Ascending aorta (tissue), 2 donors: Measurements from ENCODE around the gene TNNI3K. TPM values are rescaled to one million over a fixed set of nuclear protein-coding genes. Genes with fewer than 3 reads are reported as not detected.

Experiments
- DNase-seq, 2 donors: peaks; one replicate each; pipeline ENCODE4 v3.0.0-alpha.2; 2019; ENCODE audit warnings: low spot score in 2 of 2
- H3K27ac ChIP-seq, 2 donors: fragments of 200-600 bp; sonication (generic); one replicate each; pipeline ENCODE4 v1.5.1; 2016 to 2017; ENCODE audit warnings: mild to moderate bottlenecking in 1 of 2
- H3K27me3 ChIP-seq: fragments of 200-600 bp; sonication (generic); one replicate; pipeline ENCODE4 v1.5.1; 2017
- H3K36me3 ChIP-seq, 2 donors: fragments of 200-600 bp; sonication (generic); one replicate each; pipeline ENCODE4 v1.5.1; 2016
- H3K4me1 ChIP-seq, 2 donors: fragments of 200-600 bp; sonication (generic); one replicate each; pipeline ENCODE4 v1.5.1; 2016 to 2017; ENCODE audit warnings: mild to moderate bottlenecking in 1 of 2
- H3K4me3 ChIP-seq, 2 donors: fragments of 200-600 bp; sonication (generic); one replicate each; pipeline ENCODE4 v1.5.1; 2016 to 2017; ENCODE audit warnings: mild to moderate bottlenecking in 1 of 2
- H3K9me3 ChIP-seq, 2 donors: fragments of 200-600 bp; sonication (generic); one replicate each; pipeline ENCODE4 v1.5.1; 2016
- intact Hi-C: fragments of 100-400 bp; cut with DNase I; formaldehyde crosslinking; loops from one replicate; pipeline ENCODE4 v1.15.1; 2023
- total RNA-seq: library from RNA; depleted of rRNA; stranded (reverse); fragments of >200 nt; gene quantifications from one replicate; pipeline ENCODE4 v1.1.0, GENCODE V29; 2016
- TF ChIP-seq, protein P1 (sequence below), 3 experiments: fragments of 200-600 bp in 2 of 3; fragments of 450-650 bp in 1 of 3; sonication (generic) in 2 of 3; IDR thresholded peaks; one replicate each; pipeline ENCODE4 v1.5.1; 2016 to 2019; ENCODE audit warnings: antibody characterized with exemption in 3 of 3, mild to moderate bottlenecking in 1 of 3, moderate library complexity in 1 of 3

TNNI3K gene
- total RNA-seq, 1 donor from 2014 or later, result 3.9 TPM

GRCh38 chr1:74266001-74266400, 30.8 kb downstream of the TNNI3K start:
- Histone ChIP-seq H3K4me3 (no peak overlapping the region), H3K4me1 (no peaks in the 10 kb centered on the region), H3K27me3 (no peaks in the 10 kb centered on the region), H3K9me3 (no peaks in the 10 kb centered on the region), H3K36me3 (no peaks in the 10 kb centered on the region), H3K27ac (no peak overlapping the region)
- DNase-seq, result no peak
- TF ChIP-seq, protein P1, sequence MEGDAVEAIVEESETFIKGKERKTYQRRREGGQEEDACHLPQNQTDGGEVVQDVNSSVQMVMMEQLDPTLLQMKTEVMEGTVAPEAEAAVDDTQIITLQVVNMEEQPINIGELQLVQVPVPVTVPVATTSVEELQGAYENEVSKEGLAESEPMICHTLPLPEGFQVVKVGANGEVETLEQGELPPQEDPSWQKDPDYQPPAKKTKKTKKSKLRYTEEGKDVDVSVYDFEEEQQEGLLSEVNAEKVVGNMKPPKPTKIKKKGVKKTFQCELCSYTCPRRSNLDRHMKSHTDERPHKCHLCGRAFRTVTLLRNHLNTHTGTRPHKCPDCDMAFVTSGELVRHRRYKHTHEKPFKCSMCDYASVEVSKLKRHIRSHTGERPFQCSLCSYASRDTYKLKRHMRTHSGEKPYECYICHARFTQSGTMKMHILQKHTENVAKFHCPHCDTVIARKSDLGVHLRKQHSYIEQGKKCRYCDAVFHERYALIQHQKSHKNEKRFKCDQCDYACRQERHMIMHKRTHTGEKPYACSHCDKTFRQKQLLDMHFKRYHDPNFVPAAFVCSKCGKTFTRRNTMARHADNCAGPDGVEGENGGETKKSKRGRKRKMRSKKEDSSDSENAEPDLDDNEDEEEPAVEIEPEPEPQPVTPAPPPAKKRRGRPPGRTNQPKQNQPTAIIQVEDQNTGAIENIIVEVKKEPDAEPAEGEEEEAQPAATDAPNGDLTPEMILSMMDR (IDR thresholded peaks at IDR 0.05), result no peak
- intact Hi-C loops, result no loop called here

GRCh38 chr1:74271503-74271902, 36.3 kb downstream of the TNNI3K start:
- Histone ChIP-seq H3K27me3 (no peaks in the 10 kb centered on the region), H3K4me1 (no peaks in the 10 kb centered on the region), H3K4me3 (no peak overlapping the region), H3K9me3 (no peaks in the 10 kb centered on the region), H3K36me3 (no peaks in the 10 kb centered on the region), H3K27ac (no peak overlapping the region)
- intact Hi-C loops, result no loop called here
- TF ChIP-seq, protein P1 (IDR thresholded peaks at IDR 0.05), result no peak
- DNase-seq, result no peak

- no peak overlapping the region for H3K4me3 ChIP-seq
- H3K4me1 ChIP-seq, result no peaks in the 10 kb centered on the region
- H3K9me3 ChIP-seq, result no peaks in the 10 kb centered on the region
- H3K27me3 ChIP-seq, result no peaks in the 10 kb centered on the region
- H3K27ac ChIP-seq, result no peak overlapping the region
- no peak for DNase-seq
- H3K36me3 ChIP-seq, result no peaks in the 10 kb centered on the region
- intact Hi-C loops, result no loop called here
- TF ChIP-seq, protein P1 (IDR thresholded peaks at IDR 0.05), result no peak
Observed at GRCh38 chr1:74280642-74281396, 45.6 kb downstream of the TNNI3K start.

DNA sequence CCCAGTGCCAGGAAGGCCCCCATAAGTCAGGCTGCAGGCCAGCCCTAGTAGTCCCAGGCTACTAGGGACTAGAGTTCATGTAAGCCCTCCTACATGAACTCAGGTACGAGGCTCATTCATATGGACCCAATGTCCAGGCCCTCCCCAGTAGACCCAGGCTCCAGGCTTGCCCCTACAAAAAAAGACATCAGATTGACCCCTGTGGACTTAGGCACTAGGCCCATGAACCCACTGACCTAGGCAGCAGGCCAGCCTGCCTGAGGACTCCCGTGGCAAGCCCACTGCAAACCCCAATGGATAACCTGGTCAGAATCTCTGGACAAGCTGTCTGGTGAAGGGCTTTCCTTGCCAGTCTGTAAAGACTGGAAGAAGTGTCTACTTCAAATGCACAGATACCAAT, 51.2 kb downstream of the TNNI3K start:
- intact Hi-C loops, result no loop called here
- TF ChIP-seq, protein P1 (IDR thresholded peaks at IDR 0.05), result no peak
- H3K27ac ChIP-seq, result no peak overlapping the region
- no peak overlapping the region for H3K4me3 ChIP-seq
- no peaks in the 10 kb centered on the region for H3K27me3 ChIP-seq
- no peaks in the 10 kb centered on the region for H3K36me3 ChIP-seq
- peaks cover 0 to 12% of the 10 kb centered on the region in 2 donors for H3K9me3 ChIP-seq
- no peak for DNase-seq
- no peaks in the 10 kb centered on the region for H3K4me1 ChIP-seq

- H3K27ac ChIP-seq, result no peak overlapping the region
- TF ChIP-seq, protein P1 (IDR thresholded peaks at IDR 0.05), result no peak
- intact Hi-C loops, result no loop called here
- no peaks in the 10 kb centered on the region for H3K36me3 ChIP-seq
- no peak overlapping the region for H3K4me3 ChIP-seq
- no peaks in the 10 kb centered on the region for H3K4me1 ChIP-seq
- no peak for DNase-seq
- no peaks in the 10 kb centered on the region for H3K9me3 ChIP-seq
- H3K27me3 ChIP-seq, result no peaks in the 10 kb centered on the region
Observed at GRCh38 chr1:74314438-74314837, 79.3 kb downstream of the TNNI3K start.
